Stimulated activated naive CD8-positive, alpha-beta T cell treated with anti-CD3 and anti-CD28 coated beads, Interleukin-15, amount 100 ng/mL, for 72 hours (primary cell): ENCODE results near the gene OLFML3.
"Not testable (repeated sequence)": the region's sequence is repeated elsewhere in the genome, so short reads cannot be mapped to it uniquely, and the experiment has no call there.

Source experiments
- ATAC-seq: fragments of 150-1000 bp; cut with Tn5 transposase; 2 replicates; pipeline ENCODE4 v1.10.0; 2021; ENCODE audit warnings: mild to moderate bottlenecking, moderate library complexity
- DNase-seq, 2 donors: peaks; one replicate each; pipeline ENCODE4 v3.0.0; 2021 to 2022
- H3K27ac Mint-ChIP-seq, 2 donors: one replicate each; pipeline ENCODE4 v1.8.0; 2022; ENCODE audit warnings: mild to moderate bottlenecking in 2 of 2, mixed read lengths in 2 of 2, moderate library complexity in 2 of 2
- H3K27me3 Mint-ChIP-seq: one replicate; pipeline ENCODE4 v1.8.0; 2022; ENCODE audit warnings: mixed read lengths
- H3K4me1 Mint-ChIP-seq: one replicate; pipeline ENCODE4 v1.8.0; 2022; ENCODE audit warnings: mild to moderate bottlenecking, mixed read lengths
- H3K4me3 Mint-ChIP-seq, 2 donors: one replicate each; pipeline ENCODE4 v1.8.0; 2022; ENCODE audit warnings: mild to moderate bottlenecking in 2 of 2, mixed read lengths in 2 of 2, moderate library complexity in 1 of 2
- H3K9me3 Mint-ChIP-seq, 2 donors: one replicate each; pipeline ENCODE4 v1.8.0; 2022; ENCODE audit warnings: mixed read lengths in 2 of 2

The OLFML3 gene

GRCh38 chr1:113943028-113943811 is 36.1 kb upstream of the OLFML3 start:
- H3K4me3 Mint-ChIP-seq: no peak overlapping the region

GRCh38 chr1:113945329-113945728 is 33.9 kb upstream of the OLFML3 start:
- Mint-ChIP-seq H3K4me3 (no peak overlapping the region), H3K27me3 (no peaks in the 10 kb centered on the region), H3K27ac (peak overlapping the region in 1 of 2 donors; percentile 52), H3K9me3 (peaks cover 4 to 6% of the 10 kb centered on the region in 2 donors), H3K4me1 (peaks cover 82% of the 10 kb centered on the region)
- no peak for ATAC-seq
- no peak for DNase-seq

More at GRCh38 chr1:113943028-113943811, 36.1 kb upstream of the OLFML3 start:
- Mint-ChIP-seq H3K9me3 (peaks cover 4 to 6% of the 10 kb centered on the region in 2 donors), H3K4me1 (peaks cover 85% of the 10 kb centered on the region), H3K27ac (no peak overlapping the region), H3K27me3 (no peaks in the 10 kb centered on the region)
- no peak for ATAC-seq
- DNase-seq: no peak

DNA sequence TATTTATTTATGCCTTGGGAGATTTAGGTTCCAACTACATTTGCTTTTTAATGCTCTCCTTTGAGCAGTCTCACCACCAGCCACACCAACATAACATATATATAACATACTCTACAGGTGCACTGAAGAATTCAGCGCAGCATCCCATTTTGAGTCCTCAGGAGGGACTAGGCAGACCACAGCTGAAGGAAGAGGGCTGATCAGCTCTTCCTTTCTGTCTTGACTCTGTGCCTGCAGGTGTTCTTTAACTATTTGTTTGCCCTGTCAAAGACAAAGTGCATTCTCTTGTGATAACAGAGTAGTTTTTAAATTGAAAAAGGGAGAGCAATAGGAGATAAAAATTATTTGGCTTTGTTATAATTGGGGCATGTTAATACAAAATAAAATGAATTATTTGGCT is 33.2 kb upstream of the OLFML3 start:
- Mint-ChIP-seq H3K27ac (peak overlapping the region; percentile 60 to 69), H3K4me3 (peak overlapping the region; percentile 22 to 67), H3K9me3 (peaks cover 4 to 6% of the 10 kb centered on the region in 2 donors), H3K4me1 (peaks cover 78% of the 10 kb centered on the region), H3K27me3 (no peaks in the 10 kb centered on the region)
- no peak for ATAC-seq
- no peak for DNase-seq

DNA sequence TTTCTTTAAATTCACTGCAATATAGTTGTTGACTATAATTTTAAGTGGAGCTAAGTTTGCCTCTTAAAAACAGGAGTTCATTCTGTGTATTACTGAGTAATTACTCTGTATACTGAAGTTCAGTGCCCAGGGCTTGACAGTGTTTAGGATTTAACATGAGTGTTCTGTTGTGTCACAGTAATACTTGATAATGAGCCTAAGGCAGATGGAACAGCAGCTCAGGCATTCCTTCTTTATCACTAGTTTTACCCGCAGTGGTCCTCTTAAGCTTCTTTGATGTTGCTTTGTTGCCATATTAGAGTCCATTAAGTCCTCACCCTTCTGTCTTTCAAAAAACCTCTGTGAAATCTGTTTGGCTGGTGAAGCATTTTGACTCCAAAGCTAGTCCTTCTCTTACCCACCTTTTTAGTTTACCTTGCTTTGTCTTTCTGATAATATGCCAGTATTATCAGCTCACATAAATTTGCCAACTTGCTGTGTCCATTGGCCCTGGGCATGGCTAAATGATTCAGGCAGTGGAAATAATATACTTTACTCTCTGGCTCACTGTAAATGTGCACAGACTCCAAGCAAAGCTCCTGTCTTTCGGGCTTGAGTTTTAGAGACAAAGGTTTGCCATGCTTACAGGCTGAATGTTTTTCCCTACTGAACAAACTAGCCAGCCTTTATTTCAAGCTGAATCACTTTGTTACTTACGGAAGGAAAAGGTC is 32.4 kb upstream of the OLFML3 start:
- Mint-ChIP-seq H3K27me3 (no peaks in the 10 kb centered on the region), H3K4me3 (peak overlapping the region; percentile 54 to 79), H3K27ac (peak overlapping the region; percentile 66 to 91), H3K9me3 (peaks cover 4 to 6% of the 10 kb centered on the region in 2 donors), H3K4me1 (peaks cover 81% of the 10 kb centered on the region)
- DNase-seq: no peak
- ATAC-seq: peak; percentile 45

DNA sequence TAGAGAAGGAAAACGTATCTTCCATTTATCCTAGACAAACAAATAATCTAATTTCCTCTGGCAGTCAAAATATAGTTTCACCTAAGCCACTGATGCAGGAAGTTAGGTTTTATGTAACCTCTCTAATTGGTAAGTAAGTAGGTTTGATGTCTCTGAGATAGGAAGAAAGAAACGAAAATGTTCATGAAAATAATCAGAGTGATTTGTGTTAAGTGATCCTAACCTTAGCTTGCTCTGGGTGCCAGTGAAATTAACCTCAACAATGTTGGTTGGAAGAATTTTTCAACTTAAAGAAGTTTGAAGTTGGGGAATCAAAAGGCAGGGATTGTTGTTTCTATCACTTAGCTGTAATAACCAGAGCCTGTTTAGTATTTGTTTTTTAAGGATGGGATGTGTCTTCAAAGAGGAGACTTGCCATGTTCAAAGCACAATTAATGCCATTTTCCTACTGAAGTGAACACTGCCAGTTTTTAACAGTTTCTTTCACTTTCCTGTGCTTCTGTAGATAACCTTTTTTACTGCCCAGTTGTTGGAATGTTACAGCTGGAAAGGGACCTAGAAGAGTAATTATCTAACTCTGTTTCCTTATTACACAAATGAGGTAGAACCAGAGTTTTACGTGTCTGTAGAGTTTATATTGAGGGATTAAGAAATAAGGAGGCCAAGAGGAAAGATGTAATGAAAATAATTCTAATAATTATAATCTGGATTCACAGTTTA is 31.7 kb upstream of the OLFML3 start:
- no peaks in the 10 kb centered on the region for H3K27me3 Mint-ChIP-seq
- peaks cover 75% of the 10 kb centered on the region for H3K4me1 Mint-ChIP-seq
- peaks cover 4 to 6% of the 10 kb centered on the region in 2 donors for H3K9me3 Mint-ChIP-seq
- H3K4me3 Mint-ChIP-seq: peak overlapping the region; percentile 54 to 79
- DNase-seq (no peak), ATAC-seq (peak; percentile 54)
- H3K27ac Mint-ChIP-seq: peak overlapping the region; percentile 87 to 91

DNA sequence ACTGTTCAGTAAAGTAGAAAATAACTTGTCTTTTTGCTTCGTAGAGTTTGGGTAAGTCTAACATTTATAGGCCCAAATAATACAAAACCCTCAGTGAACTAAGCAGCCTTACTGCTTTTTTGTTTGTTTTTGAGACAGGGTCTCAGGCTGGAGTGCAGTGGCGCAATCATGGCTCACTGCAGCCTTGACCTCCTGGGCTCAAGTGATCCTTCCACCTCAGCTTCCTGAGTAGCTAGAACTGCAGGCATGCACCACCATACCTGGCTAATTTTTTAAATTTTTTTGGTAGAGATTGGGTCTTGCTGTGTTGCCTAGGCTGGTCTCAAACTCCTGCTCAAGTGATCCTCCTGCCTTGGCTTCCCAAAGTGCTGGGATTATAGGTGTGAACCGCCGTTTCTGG is 31.1 kb upstream of the OLFML3 start:
- not testable (repeated sequence) for H3K27me3 Mint-ChIP-seq, ATAC-seq, DNase-seq, H3K9me3 Mint-ChIP-seq
- peaks cover 73% of the 10 kb centered on the region for H3K4me1 Mint-ChIP-seq
- H3K27ac Mint-ChIP-seq: peak overlapping the region; percentile 87 to 88
- H3K4me3 Mint-ChIP-seq: peak overlapping the region; percentile 65 to 79

- no peak for ATAC-seq
- Mint-ChIP-seq H3K4me3 (peak overlapping the region in 1 of 2 donors; percentile 65), H3K9me3 (no peaks in the 10 kb centered on the region), H3K27me3 (no peaks in the 10 kb centered on the region), H3K4me1 (peaks cover 70% of the 10 kb centered on the region), H3K27ac (no peak overlapping the region)
- DNase-seq: no peak
Observed at GRCh38 chr1:113949007-113949406, 30.3 kb upstream of the OLFML3 start.

GRCh38 chr1:113950908-113951307 is 28.4 kb upstream of the OLFML3 start:
- DNase-seq: no peak
- H3K4me1 Mint-ChIP-seq: peaks cover 64% of the 10 kb centered on the region
- no peaks in the 10 kb centered on the region for H3K27me3 Mint-ChIP-seq
- ATAC-seq: no peak
- H3K4me3 Mint-ChIP-seq: no peak overlapping the region
- H3K27ac Mint-ChIP-seq: no peak overlapping the region
- no peaks in the 10 kb centered on the region for H3K9me3 Mint-ChIP-seq

DNA sequence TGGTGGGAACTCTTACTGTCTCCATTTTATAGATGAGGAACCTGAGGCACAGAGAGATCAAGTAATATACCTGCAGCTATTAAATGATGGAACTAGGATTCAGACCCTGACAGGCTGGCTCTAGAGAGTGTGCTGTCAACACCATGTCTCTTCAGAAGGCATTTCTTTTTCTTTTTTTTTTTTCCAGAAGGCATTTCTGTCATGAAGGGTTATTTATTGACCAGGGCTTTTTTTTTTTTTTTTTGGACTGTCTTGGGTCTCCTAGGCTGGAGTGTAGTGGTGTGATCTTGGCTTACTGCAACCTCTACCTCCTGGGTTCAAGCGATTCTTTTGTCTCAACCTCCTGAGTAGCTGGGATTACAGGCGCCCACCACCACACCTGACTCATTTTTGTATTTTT is 27.6 kb upstream of the OLFML3 start:
- ATAC-seq: no peak
- no peak for DNase-seq
- H3K4me3 Mint-ChIP-seq: no peak overlapping the region
- peak overlapping the region in 1 of 2 donors; percentile 25 for H3K27ac Mint-ChIP-seq
- H3K4me1 Mint-ChIP-seq: peaks cover 56% of the 10 kb centered on the region
- no peaks in the 10 kb centered on the region for H3K9me3 Mint-ChIP-seq
- H3K27me3 Mint-ChIP-seq: no peaks in the 10 kb centered on the region

DNA sequence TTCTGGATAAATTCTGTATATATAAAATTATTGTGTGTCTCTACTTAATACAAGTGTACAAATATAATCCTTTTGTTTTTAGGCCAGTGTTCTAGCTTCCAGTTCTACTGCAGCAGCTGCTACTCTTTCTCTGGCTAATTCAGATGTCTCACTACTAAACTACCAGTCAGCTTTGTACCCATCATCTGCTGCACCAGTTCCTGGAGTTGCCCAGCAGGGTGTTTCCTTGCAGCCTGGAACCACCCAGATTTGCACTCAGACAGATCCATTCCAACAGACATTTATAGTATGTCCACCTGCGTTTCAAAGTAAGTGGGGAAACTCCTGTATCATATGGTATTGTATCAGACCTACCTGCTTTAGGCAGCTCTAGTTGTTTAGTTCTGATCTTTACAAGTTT is 21.3 kb upstream of the OLFML3 start:
- H3K4me3 Mint-ChIP-seq: no peak overlapping the region
- no peaks in the 10 kb centered on the region for H3K9me3 Mint-ChIP-seq
- DNase-seq (no peak), ATAC-seq (no peak)
- H3K27ac Mint-ChIP-seq: no peak overlapping the region
- no peaks in the 10 kb centered on the region for H3K27me3 Mint-ChIP-seq
- H3K4me1 Mint-ChIP-seq: peaks cover 22% of the 10 kb centered on the region

- Mint-ChIP-seq H3K27me3 (no peaks in the 10 kb centered on the region), H3K4me1 (peaks cover 28% of the 10 kb centered on the region), H3K27ac (no peak overlapping the region), H3K4me3 (no peak overlapping the region), H3K9me3 (no peaks in the 10 kb centered on the region)
- DNase-seq (no peak), ATAC-seq (no peak)
Observed at GRCh38 chr1:113958691-113959090, 20.6 kb upstream of the OLFML3 start.

DNA sequence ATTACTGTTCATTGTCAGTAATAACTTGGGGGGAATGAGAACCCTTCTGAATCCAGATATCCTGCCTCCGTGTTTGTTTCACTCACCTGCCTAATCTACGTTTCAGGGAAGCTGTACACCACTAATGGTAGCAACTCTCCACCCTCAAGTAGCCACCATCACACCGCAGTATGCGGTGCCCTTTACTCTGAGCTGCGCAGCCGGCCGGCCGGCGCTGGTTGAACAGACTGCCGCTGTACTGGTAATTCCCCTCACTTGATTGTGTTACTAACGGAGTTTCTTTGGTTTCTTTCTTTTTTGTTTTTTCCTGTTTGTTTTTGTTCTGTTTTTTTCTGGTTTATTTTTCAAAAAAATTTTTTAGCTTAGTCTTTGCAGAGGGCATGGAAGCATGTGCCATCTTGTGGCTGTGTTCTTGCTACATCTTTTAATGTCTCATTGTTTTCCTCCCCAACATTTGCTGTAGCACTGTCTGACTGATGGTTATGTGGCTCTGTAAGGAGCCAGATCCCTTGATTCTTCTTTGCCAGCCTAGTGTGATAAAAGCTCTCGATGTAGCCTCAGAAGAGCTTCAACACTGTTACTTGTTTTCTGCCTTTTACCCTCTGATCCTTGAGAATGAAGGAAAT is 15.9 kb upstream of the OLFML3 start:
- no peak for DNase-seq
- Mint-ChIP-seq H3K27ac (no peak overlapping the region), H3K27me3 (no peaks in the 10 kb centered on the region), H3K4me3 (no peak overlapping the region), H3K4me1 (peaks cover 14% of the 10 kb centered on the region), H3K9me3 (no peaks in the 10 kb centered on the region)
- no peak for ATAC-seq

GRCh38 chr1:113965703-113966412 is 13.4 kb upstream of the OLFML3 start:
- Mint-ChIP-seq H3K9me3 (no peaks in the 10 kb centered on the region), H3K4me1 (peaks cover 8% of the 10 kb centered on the region), H3K4me3 (no peak overlapping the region), H3K27me3 (no peaks in the 10 kb centered on the region), H3K27ac (peak overlapping the region; percentile 67 to 89)
- ATAC-seq (no peak), DNase-seq (no peak)

DNA sequence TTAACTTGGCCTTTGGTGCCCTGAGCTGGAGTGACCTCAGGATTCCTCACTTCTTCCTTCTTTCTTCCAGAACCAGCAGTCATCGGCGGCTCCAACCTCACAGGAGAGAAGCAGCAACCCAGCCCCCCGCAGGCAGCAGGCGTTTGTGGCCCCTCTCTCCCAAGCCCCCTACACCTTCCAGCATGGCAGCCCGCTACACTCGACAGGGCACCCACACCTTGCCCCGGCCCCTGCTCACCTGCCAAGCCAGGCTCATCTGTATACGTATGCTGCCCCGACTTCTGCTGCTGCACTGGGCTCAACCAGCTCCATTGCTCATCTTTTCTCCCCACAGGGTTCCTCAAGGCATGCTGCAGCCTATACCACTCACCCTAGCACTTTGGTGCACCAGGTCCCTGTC is 6.3 kb upstream of the OLFML3 start:
- Mint-ChIP-seq H3K4me3 (no peak overlapping the region), H3K27me3 (no peaks in the 10 kb centered on the region), H3K4me1 (peaks cover 41% of the 10 kb centered on the region), H3K9me3 (no peaks in the 10 kb centered on the region), H3K27ac (peak overlapping the region in 1 of 2 donors; percentile 2)
- ATAC-seq (no peak), DNase-seq (no peak)
